ENCODE results near the gene UGT2B15.
"Not testable (repeated sequence)": the region's sequence is repeated elsewhere in the genome, so short reads cannot be mapped to it uniquely, and the experiment has no call there.

Gene UGT2B15

DNA sequence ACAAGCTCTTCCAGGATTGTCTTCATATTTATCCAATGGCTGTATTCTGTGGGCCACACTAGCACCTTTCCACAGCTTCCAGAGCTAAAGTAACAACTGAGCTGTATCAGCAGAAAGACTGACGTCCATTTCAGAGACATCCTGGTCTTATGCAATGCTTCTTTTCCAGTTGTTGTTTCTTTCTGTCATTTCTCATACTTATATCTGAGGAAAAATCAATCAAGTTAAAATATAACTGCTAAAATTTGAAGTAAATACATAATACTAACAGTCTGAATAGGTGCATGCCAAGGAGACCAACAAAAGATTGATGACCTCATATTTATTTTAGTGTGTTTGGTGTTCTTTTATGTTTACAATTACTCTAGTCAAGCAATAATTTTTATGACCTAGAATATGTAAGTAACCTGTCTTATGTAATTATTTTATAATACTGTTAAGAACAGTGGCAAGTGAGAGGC is at the start of gene UGT2B15:
Gene UGT2B15, minus strand, starts transcription at position 174 of the 461 bp plus-strand sequence. Its CDS starts 34 bp downstream, at position 140.
- not testable (repeated sequence) for DNase-seq

- no peak for DNase-seq
These were observed 48.6 kb upstream of the UGT2B15 start for GRCh38 chr4:68719075-68719473.

DNA sequence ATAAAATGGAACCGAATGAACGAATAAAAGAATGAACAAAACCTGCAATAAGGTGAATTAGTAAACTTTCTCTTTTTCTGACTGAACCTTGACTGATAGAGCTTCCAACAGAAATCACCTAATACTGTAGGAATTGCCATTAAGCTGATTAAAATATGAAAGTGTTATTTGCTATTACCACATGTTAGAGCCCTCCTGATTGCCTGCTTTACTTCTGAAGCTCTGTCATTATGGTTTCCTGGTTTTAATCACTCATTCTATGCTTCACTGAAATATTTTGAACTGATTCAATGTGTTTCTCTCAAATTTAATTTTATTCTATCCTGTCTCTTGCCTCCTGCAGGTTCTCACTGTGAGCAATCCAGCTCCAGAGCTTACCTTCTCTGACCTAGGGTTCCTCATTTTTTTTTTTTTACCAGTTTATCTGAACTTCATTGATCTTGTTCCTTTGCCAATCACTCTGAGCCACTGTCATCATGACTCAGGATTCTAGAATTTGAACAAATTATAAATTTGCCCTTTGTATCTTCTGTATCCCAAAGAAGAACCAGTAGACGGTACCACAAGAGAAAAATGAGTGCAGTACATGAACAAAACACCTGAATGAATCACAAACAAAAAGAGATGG is 48.1 kb upstream of the UGT2B15 start:
- DNase-seq: no peak

GRCh38 chr4:68717999-68718398 is 47.5 kb upstream of the UGT2B15 start:
- no peak for DNase-seq

DNA sequence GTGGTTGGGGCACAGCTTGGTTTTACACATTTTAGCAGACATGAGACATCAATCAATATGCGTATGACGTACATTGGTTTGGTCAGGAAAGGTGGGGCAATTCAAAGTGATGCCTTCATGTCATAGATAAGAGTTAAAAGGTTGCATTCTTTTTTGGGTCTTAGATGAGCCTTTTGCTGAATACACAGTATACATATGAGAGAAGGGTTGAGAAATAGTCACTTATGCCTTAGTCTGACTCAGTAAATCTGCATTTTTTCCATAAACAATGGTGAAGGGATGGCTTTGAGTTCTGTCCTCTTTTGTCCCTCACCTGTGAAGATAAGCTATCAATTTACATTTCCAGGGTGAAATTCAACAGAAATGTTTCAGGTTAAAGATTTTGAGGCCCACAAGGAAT is 43.9 kb upstream of the UGT2B15 start:
- DNase-seq: no peak

GRCh38 chr4:68712207-68712606 is 41.8 kb upstream of the UGT2B15 start:
- DNase-seq: no peak

GRCh38 chr4:68708566-68708965 is 38.1 kb upstream of the UGT2B15 start:
- DNase-seq: no peak

DNA sequence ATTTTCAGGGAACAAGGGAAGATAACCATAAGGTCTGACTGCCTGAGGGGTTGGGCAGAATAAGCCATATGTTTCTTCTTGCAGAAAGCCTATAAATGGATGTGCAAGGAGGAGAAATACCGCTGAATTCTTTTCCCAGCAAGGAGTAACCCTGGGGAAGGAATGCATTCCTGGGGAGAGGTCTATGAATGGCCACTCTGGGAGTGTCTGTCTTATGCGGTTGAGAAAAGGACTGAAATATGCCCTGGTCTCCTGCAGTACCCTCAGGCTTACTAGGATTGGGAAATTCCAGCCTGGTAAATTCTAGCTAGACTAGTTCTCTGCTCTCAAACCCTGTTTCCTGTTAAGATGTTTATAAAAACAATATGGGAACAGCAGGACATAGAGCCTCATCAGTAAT is 32.7 kb upstream of the UGT2B15 start:
- not testable (repeated sequence) for DNase-seq

- no peak for DNase-seq
These were observed 29.7 kb upstream of the UGT2B15 start for GRCh38 chr4:68700152-68700551.

DNA sequence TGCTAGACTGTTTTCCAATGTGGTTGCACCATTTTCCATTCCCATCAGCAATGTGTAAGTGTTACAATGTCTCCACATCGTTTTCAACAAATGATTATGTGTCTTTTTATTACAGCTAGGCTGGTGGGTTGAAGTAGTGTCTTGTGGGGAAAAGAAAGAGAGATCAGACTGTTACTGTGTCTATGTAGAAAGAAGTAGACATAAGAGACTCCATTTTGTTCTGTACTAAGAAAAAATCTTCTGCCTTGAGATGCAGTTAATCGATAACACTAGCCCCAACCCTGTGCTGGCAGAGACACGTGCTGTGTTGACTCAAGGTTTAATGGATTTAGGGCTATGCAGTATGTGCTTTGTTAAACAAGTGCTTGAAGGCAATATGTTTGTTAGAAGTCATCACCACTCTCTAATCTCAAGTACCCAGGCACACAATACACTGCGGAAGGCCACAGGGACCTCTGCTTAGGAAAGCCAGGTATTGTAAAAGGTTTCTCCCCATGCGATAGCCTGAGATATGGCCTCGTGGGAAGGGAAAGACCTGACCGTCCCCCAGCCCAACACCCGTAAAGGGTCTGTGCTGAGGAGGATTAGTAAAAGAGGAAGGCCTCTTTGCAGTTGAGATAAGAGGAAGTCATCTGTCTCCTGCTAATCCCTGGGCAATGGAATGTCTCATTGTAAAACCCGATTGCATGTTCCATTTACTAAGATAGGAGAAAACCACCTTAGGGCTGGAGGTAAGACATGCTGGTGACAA is 23.0 kb upstream of the UGT2B15 start:
- DNase-seq: no peak

DNA sequence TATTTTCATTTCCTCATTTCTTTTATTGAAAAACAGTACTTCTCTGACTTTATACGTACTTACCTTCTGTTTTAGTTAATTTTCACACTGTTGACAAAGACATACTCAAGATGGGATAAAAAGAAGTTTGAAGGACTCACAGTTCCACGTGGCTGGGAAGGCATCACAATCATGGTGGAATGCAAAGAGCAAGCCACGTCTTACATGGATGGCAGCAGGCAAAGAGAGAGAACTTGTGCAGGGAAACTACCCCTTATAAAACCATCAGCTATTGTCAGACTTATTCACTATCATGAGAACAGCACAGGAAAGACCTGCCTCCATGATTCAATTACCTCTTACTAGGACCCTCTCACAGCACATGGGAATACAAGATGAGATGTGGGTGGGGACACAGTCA is 20.7 kb upstream of the UGT2B15 start:
- no peak for DNase-seq

DNA sequence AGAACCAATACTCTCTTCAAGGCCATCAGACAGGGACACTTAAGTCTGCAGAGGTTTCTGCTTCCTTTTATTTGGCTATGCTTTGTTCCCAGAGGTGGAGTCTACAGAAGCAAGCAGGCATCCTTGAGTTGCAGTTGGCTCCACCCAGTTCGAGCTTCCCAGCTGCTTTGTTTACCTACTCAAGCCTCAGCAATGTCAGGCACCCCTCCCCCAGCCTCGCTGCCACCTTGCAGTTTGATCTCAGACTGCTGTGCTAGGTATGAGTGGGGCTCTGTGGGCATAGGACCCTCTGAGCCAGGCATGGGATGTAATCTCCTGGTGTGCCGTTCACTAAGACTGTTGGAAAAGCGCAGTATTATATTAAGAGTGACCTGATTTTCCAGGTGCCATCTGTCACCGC is 12.6 kb upstream of the UGT2B15 start:
- DNase-seq: no peak

DNA sequence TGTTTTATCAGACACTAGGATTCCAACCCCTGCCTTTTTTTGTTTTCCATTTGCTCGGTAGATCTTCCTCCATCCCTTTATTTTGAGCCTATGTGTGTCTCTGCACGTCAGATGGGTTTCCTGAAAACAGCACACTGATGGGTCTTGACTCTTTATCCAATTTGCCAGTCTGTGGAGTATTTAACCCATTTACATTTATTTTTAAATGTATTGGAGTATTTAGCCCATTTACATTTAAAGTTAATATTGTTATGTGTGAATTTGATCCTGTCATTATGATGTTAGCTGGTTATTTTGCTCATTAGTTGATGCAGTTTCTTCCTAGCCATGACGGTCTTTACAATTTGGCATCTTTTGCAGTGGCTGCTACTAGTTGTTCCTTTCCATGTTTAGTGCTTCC is 10.8 kb upstream of the UGT2B15 start:
- not testable (repeated sequence) for DNase-seq

- DNase-seq: no peak
These were observed 2.7 kb upstream of the UGT2B15 start for GRCh38 chr4:68673143-68673542.

- DNase-seq: not testable (repeated sequence)
These were observed 765 bp upstream of the UGT2B15 start for GRCh38 chr4:68671217-68671616.

DNA sequence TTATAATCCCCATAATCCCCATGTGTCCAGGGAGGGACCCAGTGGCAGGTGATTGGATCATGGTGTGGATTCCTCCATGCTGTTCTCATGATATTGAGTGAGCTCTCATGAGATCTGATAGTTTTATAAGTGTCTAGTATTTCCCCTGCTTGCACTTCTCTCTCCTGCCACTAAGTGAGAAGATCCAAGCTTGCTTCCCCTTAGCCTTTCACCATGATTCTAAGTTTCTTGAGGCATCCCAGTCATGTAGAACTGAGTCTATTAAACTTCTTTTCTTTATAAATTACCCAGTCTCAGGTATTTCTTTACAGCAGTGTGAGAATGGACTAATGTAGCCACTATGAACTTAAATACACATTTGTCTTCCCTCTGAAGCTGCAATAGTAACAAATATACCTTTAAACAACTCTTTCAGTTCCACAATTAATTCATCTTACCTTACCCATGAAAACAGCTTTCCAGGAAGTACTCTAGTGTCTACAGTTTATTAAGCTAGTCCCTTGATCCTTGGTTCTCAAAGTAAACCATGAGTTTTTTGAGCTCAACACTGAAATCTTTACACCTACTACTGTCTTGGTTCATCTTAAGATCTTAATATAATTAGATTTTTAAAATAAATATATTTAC is 1.8 kb downstream of the UGT2B15 start:
- not testable (repeated sequence) for DNase-seq

GRCh38 chr4:68667551-68667950 is 2.9 kb downstream of the UGT2B15 start:
- DNase-seq: not testable (repeated sequence)

- DNase-seq: not testable (repeated sequence)
These were observed 5.7 kb downstream of the UGT2B15 start for GRCh38 chr4:68664721-68665120.

- DNase-seq: not testable (repeated sequence)
These were observed 7.4 kb downstream of the UGT2B15 start for GRCh38 chr4:68662836-68663574.

GRCh38 chr4:68658672-68659071 is 11.8 kb downstream of the UGT2B15 start:
- no peak for DNase-seq

- not testable (repeated sequence) for DNase-seq
These were observed 13.3 kb downstream of the UGT2B15 start for GRCh38 chr4:68657022-68657594.

DNA sequence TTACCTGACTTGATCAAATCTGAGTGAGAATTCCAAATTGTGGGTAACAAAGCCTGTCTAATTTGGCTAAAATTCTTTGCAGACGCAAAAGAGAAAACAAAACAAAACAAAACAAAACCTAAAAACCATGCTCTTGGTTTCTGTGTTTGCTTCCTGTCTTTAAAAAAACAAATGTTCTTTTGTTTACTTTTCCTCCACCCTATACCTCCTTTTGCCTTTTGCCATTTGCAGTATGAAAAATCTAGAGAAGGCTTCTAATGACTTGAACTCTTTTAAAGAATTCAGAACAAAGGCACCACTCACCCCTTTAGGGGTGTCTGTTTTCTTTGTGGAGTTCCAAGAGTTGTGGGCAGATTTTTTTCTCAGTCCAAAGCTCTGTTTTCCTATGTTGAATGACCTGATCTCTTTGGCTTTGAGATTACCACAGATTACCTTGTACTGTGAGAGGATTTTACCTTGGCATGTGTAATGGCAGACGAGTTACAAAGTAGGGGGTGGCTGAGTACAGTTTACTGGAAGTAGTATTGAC is 13.9 kb downstream of the UGT2B15 start:
- DNase-seq: not testable (repeated sequence)
